KMS-11 (cell line): Measurements from ENCODE around the gene RFPL1.
A peak's percentile ranks its signal among the peaks of the same experiment; 100 is the strongest.

Experiments used
- H2AFZ ChIP-seq: fragments of 200-600 bp; sonication (generic); 2 replicates; pipeline ENCODE4 v1.6.1; 2016; ENCODE audit warnings: antibody characterized with exemption, mixed run types, low read depth
- H3K27ac ChIP-seq: fragments of 200-600 bp; sonication (generic); 2 replicates; pipeline ENCODE4 v1.6.1; 2016; ENCODE audit warnings: mild to moderate bottlenecking, mixed run types
- H3K27me3 ChIP-seq: fragments of 200-600 bp; sonication (generic); 2 replicates; pipeline ENCODE4 v1.6.1; 2017; ENCODE audit warnings: mild to moderate bottlenecking, low read depth, mixed run types, moderate library complexity; ENCODE audit not compliant: insufficient read depth
- H3K36me3 ChIP-seq: fragments of 200-600 bp; sonication (generic); 2 replicates; pipeline ENCODE4 v1.6.1; 2017; ENCODE audit warnings: mild to moderate bottlenecking, mixed run types; ENCODE audit not compliant: insufficient read depth
- H3K4me1 ChIP-seq: fragments of 200-600 bp; sonication (generic); 2 replicates; pipeline ENCODE4 v1.6.1; 2016; ENCODE audit warnings: mild to moderate bottlenecking, low read depth, mixed run types; ENCODE audit not compliant: poor library complexity, severe bottlenecking
- H3K4me2 ChIP-seq: fragments of 200-600 bp; sonication (generic); 2 replicates; pipeline ENCODE4 v1.7.0; 2016; ENCODE audit warnings: mild to moderate bottlenecking, mixed run types
- H3K4me3 ChIP-seq: fragments of 200-600 bp; sonication (generic); IDR thresholded peaks from 2 replicates; pipeline ENCODE4 v1.6.1; 2017; ENCODE audit warnings: low read depth, low read length, mixed read lengths; ENCODE audit not compliant: insufficient read depth
- H3K79me2 ChIP-seq: fragments of 200-600 bp; sonication (generic); 2 replicates; pipeline ENCODE4 v1.6.1; 2016; ENCODE audit warnings: low read depth, mixed run types; ENCODE audit not compliant: insufficient read depth
- H3K9ac ChIP-seq: fragments of 200-600 bp; sonication (generic); 2 replicates; pipeline ENCODE4 v1.6.1; 2016; ENCODE audit warnings: mild to moderate bottlenecking, mixed run types
- H4K20me1 ChIP-seq: fragments of 200-600 bp; sonication (generic); 2 replicates; pipeline ENCODE4 v1.6.1; 2016; ENCODE audit warnings: mild to moderate bottlenecking, mixed run types; ENCODE audit not compliant: insufficient read depth
- CTCF ChIP-seq: fragments of 200-600 bp; sonication (generic); conservative IDR thresholded peaks from 2 replicates; pipeline ENCODE4 v1.6.1; 2017; ENCODE audit warnings: low read depth, mild to moderate bottlenecking, antibody characterized with exemption, low read length, moderate library complexity, mixed read lengths

RFPL1 gene

GRCh38 chr22:29451863-29452262, 13.5 kb downstream of the RFPL1 start:
- Histone ChIP-seq H3K79me2 (no peaks in the 10 kb centered on the region), H3K9ac (no peak overlapping the region), H4K20me1 (no peaks in the 10 kb centered on the region), H2AFZ (no peak overlapping the region), H3K27ac (no peak overlapping the region), H3K27me3 (no peaks in the 10 kb centered on the region), H3K36me3 (no peaks in the 10 kb centered on the region), H3K4me3 (no peak overlapping the region), H3K4me2 (no peak overlapping the region), H3K4me1 (no peaks in the 10 kb centered on the region)
- TF ChIP-seq CTCF, result no peak

GRCh38 chr22:29454276-29454675, 15.9 kb downstream of the RFPL1 start:
- H3K79me2 ChIP-seq, result no peaks in the 10 kb centered on the region
- H3K27ac ChIP-seq, result no peak overlapping the region
- no peak for TF ChIP-seq CTCF
- H3K36me3 ChIP-seq, result no peaks in the 10 kb centered on the region
- peaks cover 6% of the 10 kb centered on the region for H3K4me1 ChIP-seq
- H3K4me3 ChIP-seq, result no peak overlapping the region
- no peak overlapping the region for H2AFZ ChIP-seq
- H3K9ac ChIP-seq, result no peak overlapping the region
- H3K27me3 ChIP-seq, result no peaks in the 10 kb centered on the region
- H4K20me1 ChIP-seq, result no peaks in the 10 kb centered on the region
- H3K4me2 ChIP-seq, result no peak overlapping the region

- H3K4me3 ChIP-seq, result no peak overlapping the region
- peaks cover 6% of the 10 kb centered on the region for H3K4me1 ChIP-seq
- H3K36me3 ChIP-seq, result no peaks in the 10 kb centered on the region
- H4K20me1 ChIP-seq, result no peaks in the 10 kb centered on the region
- no peaks in the 10 kb centered on the region for H3K27me3 ChIP-seq
- TF ChIP-seq CTCF, result no peak
- no peak overlapping the region for H3K9ac ChIP-seq
- H2AFZ ChIP-seq, result no peak overlapping the region
- H3K27ac ChIP-seq, result no peak overlapping the region
- no peaks in the 10 kb centered on the region for H3K79me2 ChIP-seq
- H3K4me2 ChIP-seq, result no peak overlapping the region
Measured at GRCh38 chr22:29456211-29456671, 17.9 kb downstream of the RFPL1 start.

- TF ChIP-seq CTCF, result no peak
- Histone ChIP-seq H3K27ac (no peak overlapping the region), H3K79me2 (no peaks in the 10 kb centered on the region), H3K36me3 (no peaks in the 10 kb centered on the region), H3K4me2 (peak overlapping the region; percentile 15; the same call in 1 of the 2 replicates), H3K4me3 (no peak overlapping the region), H3K27me3 (no peaks in the 10 kb centered on the region), H4K20me1 (no peaks in the 10 kb centered on the region), H3K4me1 (peaks cover 6% of the 10 kb centered on the region), H3K9ac (no peak overlapping the region), H2AFZ (peak overlapping the region; percentile 77)
Measured at GRCh38 chr22:29457730-29458129, 19.3 kb downstream of the RFPL1 start.
